HG02884 (cell line): ENCODE results near the gene WFDC8.

Experiments
- ATAC-seq: cut with Tn5 transposase; IDR thresholded peaks from one replicate; pipeline ENCODE4 v1.9.1; 2021; ENCODE audit warnings: mild to moderate bottlenecking, moderate library complexity; ENCODE audit not compliant: unreplicated experiment

The WFDC8 gene

DNA sequence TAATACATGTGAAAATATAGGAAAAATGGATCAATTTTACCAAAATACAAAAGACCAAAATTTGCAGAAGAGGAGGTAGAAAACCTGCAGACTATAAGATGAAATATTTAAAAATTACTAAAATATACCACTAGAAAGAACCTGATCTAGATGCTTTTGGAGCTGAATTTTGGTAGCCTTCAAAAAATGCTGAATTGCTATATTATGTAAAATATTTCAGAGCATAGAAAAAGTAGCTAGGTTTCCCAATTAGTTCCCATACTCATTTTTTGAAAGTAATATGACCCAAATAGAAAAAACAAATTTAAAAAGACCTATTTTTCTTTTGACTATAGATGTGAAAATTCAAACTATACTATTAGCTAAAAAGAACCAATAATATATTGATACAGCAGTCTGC is 28.3 kb downstream of the WFDC8 start:
- no peak for ATAC-seq

- ATAC-seq = no peak
Observed at GRCh38 chr20:45548410-45548809, 30.7 kb downstream of the WFDC8 start.

- ATAC-seq = no peak
Observed at GRCh38 chr20:45547206-45547770, 31.8 kb downstream of the WFDC8 start, which contains the start of gene EPPIN. TSS of gene EPPIN (minus strand) at chr20:45547401. CDS start at chr20:45547357, 44 bp downstream.

DNA sequence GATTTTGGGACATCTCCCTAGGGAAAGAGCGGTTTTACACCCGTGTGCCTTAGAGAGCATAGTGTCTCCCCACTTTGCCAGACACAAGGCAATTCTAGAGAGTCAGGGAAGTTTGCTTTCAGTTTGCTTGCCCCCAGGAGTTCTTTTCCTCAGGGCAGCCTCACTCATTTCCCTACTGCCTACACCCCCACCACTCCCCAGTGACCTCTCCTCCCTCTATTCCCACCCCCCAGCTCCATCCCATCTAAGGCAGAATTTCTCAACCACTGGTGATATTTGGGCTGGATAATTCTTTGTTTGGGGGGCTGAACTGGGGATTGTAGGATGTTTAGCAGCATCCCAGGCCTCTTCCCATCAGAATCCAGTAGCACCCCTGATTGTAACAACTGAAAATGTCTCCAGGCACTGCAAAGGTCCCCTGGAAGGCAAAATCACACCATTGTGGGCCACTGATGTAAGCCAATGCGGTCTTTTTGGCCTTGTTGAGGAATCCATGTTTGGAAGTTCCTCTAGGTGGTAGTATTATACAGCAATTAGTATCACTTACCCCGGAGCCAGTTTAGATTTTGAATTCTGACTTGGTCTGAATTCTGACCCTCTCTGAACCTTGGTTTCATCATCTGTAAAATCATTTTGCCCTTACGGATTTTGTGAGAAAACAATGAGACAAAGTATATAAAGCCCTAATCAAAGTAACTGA is 33.2 kb downstream of the WFDC8 start:
- no peak for ATAC-seq

DNA sequence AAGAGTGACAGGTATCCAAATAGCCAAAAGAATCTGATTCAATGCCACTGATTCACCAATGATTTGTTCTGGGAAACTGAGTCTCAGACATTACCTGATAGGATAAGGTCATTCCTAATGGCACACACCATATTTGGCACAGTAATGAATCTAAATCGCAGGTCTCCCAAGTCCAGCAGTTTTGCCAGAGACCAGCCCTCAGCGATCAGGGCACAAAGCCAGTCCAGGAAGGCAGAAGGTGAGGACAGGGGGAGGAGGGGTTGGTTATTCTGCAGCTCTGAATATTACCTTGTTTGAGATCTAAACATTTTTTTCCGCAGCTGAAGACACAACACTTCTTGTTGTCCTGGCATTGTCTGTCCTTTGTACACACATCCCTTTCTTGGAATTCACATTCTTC is 33.7 kb downstream of the WFDC8 start:
- no peak for ATAC-seq

DNA sequence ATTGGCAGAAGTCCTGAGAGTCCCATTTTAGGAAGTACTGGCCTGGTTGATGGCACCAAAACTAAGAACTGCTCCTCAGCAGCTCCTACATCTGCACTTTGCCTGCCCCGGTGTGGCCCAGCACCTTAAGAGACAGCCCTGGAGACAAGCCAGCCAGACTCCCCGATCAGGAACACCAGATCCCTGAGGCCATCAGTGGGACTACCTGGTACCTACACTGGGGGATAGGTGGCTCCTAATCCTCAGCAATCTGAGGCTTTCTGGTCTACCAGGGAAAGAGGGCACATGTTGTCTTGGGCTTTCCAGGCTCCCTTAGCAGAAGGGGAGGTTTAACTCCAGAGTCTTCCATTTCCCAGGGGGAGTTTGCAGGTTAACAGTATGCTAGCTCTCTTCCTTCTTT is 39.7 kb downstream of the WFDC8 start, which contains the start of gene WFDC6:
TSS of gene WFDC6 (minus strand) at position 101 of the 400 bp plus-strand sequence. CDS start at position 26, 75 bp downstream.
- no peak for ATAC-seq

- ATAC-seq = no peak
Observed at GRCh38 chr20:45538209-45538799, 40.8 kb downstream of the WFDC8 start.

GRCh38 chr20:45527294-45527693 is 51.8 kb downstream of the WFDC8 start:
- ATAC-seq = no peak

DNA sequence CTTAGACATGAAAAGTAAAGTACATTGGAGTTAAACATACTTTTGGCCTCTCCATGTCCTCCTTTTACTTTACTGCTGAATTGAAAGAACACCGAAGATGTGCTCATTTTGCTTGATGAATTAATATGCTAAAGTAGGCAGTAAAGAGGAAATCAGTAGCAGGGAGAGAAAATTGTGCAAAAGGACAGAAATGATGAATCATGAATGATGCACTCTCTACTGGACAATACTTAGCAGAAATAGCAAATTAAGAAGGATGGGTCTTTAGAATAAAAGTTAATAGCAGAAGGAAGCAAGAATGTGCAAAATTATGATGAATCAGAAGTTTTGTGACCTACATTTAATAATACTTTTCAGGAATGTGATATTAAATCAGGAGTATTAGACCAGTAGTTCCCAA is 55.3 kb downstream of the WFDC8 start:
- ATAC-seq = no peak

DNA sequence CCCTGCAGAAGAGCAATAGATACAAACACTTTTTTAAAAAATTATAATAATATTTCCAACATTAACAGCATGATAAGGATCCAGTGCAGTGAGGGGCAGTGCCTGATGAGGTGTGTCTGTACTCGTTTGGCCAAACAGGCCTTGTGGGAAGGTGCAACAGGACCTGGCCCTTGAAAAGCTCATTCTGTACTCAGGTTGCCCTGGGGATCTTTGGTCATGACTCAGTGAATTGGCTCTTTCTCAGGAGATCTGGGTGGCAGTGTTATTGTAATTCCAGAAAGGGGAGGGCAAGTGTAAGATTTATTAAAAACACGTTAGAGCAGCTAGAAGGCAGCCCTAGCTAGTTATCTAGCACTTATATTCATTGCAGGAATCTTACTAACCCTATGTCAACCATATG is 60.8 kb downstream of the WFDC8 start:
- ATAC-seq = no peak

DNA sequence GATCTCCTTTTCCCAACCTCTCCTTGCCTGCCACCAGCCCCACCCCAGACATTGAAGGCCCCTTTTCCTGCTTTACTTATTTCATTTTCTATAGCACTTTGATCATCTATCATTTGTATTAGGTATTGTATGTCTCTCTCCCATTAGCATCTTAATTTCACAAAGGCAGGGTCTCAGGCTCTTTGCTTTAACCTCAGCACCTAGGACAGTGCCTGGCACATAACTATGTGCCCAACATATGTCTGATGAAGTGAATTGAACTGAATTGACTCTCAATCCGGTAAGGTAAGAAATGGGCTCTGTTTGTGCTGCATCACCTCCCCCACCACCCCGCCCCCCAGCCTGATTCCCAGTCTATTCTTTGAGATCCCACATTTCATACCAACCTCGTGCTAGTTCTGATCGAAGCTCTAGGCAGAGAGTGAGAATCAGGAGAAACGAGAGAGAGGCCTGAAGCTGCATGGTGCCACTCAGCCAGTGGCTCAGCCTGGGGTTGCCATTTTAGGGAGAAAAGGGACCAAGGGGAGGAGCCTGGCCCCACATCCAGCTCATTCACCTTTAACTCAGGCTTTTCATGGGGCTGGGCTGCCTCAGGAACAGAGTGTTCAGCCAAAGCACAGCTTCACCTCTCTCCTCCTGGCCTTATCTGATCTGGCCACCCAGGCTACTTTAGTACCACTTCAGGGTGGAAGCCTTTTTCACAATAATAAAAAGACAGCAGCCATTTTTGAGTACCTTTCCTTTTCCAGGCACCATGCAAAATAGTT is 63.8 kb downstream of the WFDC8 start, which contains the start of gene SPINT3:
TSS of gene SPINT3 (minus strand) at position 476 of the 767 bp plus-strand sequence. CDS start at position 462, 14 bp downstream.
- ATAC-seq = no peak

- ATAC-seq = no peak
Observed at GRCh38 chr20:45510242-45510862, 68.7 kb downstream of the WFDC8 start.

- ATAC-seq = no peak
Observed at GRCh38 chr20:45509091-45509490, 70.0 kb downstream of the WFDC8 start.

DNA sequence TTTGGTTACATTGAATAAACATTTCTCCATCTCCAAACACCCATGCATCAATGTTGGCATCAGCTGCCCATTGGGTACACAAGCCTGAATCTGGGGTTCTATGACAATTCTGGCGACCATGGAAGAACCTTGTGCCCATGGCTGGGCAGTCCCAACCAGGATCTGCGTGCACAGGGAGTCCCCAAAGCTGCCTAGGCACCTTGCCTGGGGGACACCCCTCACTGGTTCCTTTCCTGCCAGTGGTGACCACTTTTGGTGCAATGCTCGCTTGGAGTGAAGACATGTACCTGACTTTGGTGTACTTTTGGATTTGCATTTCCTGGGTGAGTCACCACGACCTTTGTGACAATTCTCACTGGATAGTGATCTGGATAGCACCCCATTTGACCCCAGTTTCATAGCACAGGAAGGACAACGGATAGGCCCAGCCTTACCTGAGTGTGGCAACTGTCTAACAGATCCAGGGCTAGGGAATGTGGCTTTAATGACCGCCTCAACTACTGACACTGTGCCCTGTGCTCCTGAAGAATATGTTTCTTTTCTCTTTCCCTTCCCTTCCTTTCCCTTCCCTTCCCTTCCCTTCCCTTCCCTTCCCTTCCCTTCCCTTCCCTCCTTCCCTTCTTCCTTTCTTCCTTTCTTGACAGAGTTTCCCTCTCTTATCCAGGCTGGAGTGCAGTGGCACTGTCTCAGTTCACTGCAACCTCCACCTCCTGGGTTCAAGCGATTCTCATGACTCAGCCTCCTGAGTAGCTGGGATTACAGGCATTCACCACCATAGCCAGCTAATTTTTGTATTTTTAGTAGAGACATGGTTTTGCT is 70.8 kb downstream of the WFDC8 start:
- ATAC-seq = no peak

- ATAC-seq = no peak
Observed at GRCh38 chr20:45507011-45507820, 71.9 kb downstream of the WFDC8 start.

DNA sequence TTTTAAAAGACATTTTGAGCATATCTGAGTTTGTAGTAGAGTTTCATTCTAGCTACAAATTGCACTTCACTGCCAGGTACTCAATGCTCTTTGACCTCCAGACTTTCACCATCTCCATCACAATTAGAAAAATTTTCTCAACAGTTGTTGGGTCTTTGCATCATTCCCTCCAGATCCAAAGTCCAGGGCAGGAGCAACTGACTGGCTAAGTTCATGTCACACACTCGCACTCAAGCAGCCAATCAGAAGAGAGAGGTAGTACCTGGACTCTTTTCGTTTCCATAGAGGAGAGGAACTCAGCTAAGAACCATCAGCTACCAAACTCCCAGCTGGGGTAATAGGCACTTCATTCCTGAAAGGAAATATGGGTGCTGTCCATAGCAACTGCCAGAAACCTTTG is 72.7 kb downstream of the WFDC8 start:
- no peak for ATAC-seq

DNA sequence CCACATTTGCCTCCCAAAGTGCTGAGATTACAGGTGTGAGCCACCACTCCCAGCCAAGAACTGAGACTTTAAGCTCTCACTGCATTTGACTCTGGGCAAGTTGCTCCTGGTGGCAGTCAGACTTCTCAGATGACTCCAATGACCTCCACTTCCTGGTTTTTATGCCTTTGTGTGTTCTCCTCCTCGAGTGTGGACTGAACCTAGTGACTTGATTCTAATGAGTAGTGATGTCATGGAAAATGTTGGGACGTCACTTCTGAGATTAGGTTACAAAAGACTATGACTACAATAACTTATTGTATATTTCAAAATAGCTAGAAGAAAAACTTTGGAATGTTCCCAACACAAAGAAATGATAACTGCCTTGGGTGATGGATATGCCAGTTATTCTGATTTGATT is 75.7 kb downstream of the WFDC8 start:
- ATAC-seq = no peak

GRCh38 chr20:45502561-45502960 is 76.5 kb downstream of the WFDC8 start:
- ATAC-seq = no peak
